GM23248 (cell line): ENCODE results near the gene LAMA3.

Experiments used
- EZH2 ChIP-seq: fragments of 200-600 bp; sonication (generic); IDR thresholded peaks from 2 replicates; pipeline ENCODE4 v1.6.1; 2018; ENCODE audit warnings: antibody characterized with exemption, mild to moderate bottlenecking; ENCODE audit not compliant: insufficient read depth, poor library complexity, severe bottlenecking
- EZH2phosphoT487 ChIP-seq: fragments of 200-600 bp; sonication (generic); IDR thresholded peaks from 2 replicates; pipeline ENCODE4 v1.6.1; 2018; ENCODE audit warnings: antibody characterized with exemption, moderate library complexity, mild to moderate bottlenecking, low read depth; ENCODE audit not compliant: insufficient read depth

DNA sequence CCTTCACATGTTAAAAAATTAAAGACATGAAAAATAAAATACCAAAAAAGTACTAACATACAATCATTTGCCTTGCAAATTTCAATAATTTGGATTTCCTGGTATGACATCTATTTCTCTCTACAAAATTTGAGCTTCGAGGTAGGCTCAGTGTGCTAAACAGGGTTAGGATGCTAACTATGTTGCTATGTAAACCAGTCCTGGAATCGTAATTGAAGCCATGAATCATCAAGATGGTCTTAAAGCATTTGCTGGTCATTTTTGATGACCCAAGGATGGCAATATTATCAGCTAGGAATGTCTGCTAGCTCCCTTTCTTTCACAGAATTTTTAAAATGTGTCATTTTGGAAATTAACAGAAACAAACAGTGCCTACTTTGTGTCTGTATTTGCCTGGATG lies 217.4 kb downstream of the LAMA3 start:
- TF ChIP-seq EZH2 (no peak), EZH2phosphoT487 (no peak)
